ENCODE measurements around the gene VPS51. TPM values are rescaled to one million over a fixed set of nuclear protein-coding genes. Genes with fewer than 3 reads are reported as not detected.

Gene VPS51
- total RNA-seq, 1 experiment from 2014 or later, result 89.5 TPM

GRCh38 chr11:65134240-65134951 is 38.4 kb downstream of the VPS51 start, which contains the start of gene SYVN1:
TSS of gene SYVN1 (minus strand) at chr11:65134519. CDS start at chr11:65133601, 918 bp downstream.
- H3K9me2 ChIP-seq (ENCODE audit: insufficient read depth), result no peaks in the 10 kb centered on the region
- H3K4me2 ChIP-seq (ENCODE audit: low read length), result peak within 1 kb of the TSS; percentile 95
- peak within 1 kb of the TSS; percentile 89 for H3K9ac ChIP-seq (ENCODE audit: low read length)
- no peaks in the 10 kb centered on the region for H3K27me3 ChIP-seq (ENCODE audit: insufficient read depth, low read length)
- DNase-seq (ENCODE audit: low read depth, low spot score) (peak; percentile 75), ATAC-seq (peak; percentile 76)
- peaks cover 14 to 29% of the 10 kb centered on the region in 2 experiments; a peak in 3 of 4 replicates for H3K36me3 ChIP-seq (ENCODE audit: control insufficient read depth in 1 of 2, insufficient read depth in 2 of 2, low read length in 2 of 2)
- RAD21 ChIA-PET (ENCODE audit: low non-redundant PET in 1 of 2, low total read pairs in 2 of 2, uncharacterized antibody in 2 of 2, unreplicated experiment in 2 of 2), result interaction anchor here (0.6 to 1.1 kb wide), 3 partner anchors 12 to 47 kb away, joined by 3 to 4 read pairs (median 3); partner anchors contain the start of genes CAPN1 (in 1 of the 2), FAU (in 1 of the 2) and MRPL49 (in 1 of the 2)
- no TSS peak for BruUV-seq (replicated peaks)
- H3K4me1 ChIP-seq (ENCODE audit: control insufficient read depth in 1 of 2, insufficient read depth in 2 of 2, low read length in 2 of 2), result peaks cover 9 to 28% of the 10 kb centered on the region in 2 experiments; a peak in 3 of 4 replicates
- H3K79me2 ChIP-seq (ENCODE audit: insufficient read depth, low read length), result peaks cover 27% of the 10 kb centered on the region
- no peaks in the 10 kb centered on the region for H4K20me1 ChIP-seq (ENCODE audit: insufficient read depth)
- intact Hi-C loops (cut with micrococcal nuclease), result loop anchor here (2.0 kb wide), 1 partner anchor 46 kb away; the partner anchor contains the start of gene CAPN1
- peak within 1 kb of the TSS; percentile 89 for H3K27ac ChIP-seq (ENCODE audit: low read depth, low read length)
- CTCF ChIA-PET, result interaction anchor here (1.2 to 2.6 kb wide), 6 partner anchors 10 to 46 kb away, joined by 3 to 9 read pairs (median 5); partner anchors contain the start of genes TM7SF2 and ZNHIT2
- peak within 1 kb of the TSS; percentile 81 to 98 for H3K4me3 ChIP-seq (replicated peaks in 1 of 2; ENCODE audit: low read depth in 1 of 2, low read length in 2 of 2)
- POLR2A ChIA-PET, result interaction anchor here (0.6 to 4.1 kb wide), 17 partner anchors 9 to 331 kb away, joined by 3 to 52 read pairs (median 4); partner anchors contain the start of genes CAPN1, FAU, MRPL49 and NEAT1
- no peak within 1 kb of the TSS for H2AFZ ChIP-seq (ENCODE audit: low read depth, low read length, poor library complexity, severe bottlenecking)
- H3K9me3 ChIP-seq (ENCODE audit: control insufficient read depth in 1 of 2, insufficient read depth in 1 of 2, low read depth in 1 of 2, low read length in 2 of 2), result no peaks in the 10 kb centered on the region
- TF ChIP-seq YY1 (IDR thresholded peaks at IDR 0.05; ENCODE audit: extremely low read depth, insufficient replicate concordance, low read depth, low read length) (peak; percentile 41), SIN3A (IDR thresholded peaks at IDR 0.05; ENCODE audit: low read depth) (no peak), SRF (IDR thresholded peaks at IDR 0.05; ENCODE audit: low read depth) (no peak), ZFX (IDR thresholded peaks at IDR 0.05) (peak; percentile 73; the same call in 1 of the 2 replicates), ATF3 (IDR thresholded peaks at IDR 0.05) (no peak), CBX3 (IDR thresholded peaks at IDR 0.05; ENCODE audit: low read depth) (no peak), JUND (IDR thresholded peaks at IDR 0.05) (no peak), ELF1 (IDR thresholded peaks at IDR 0.05; ENCODE audit: borderline replicate concordance, low read depth) (no peak), EZH2 (IDR thresholded peaks at IDR 0.05) (no peak), MAX (IDR thresholded peaks at IDR 0.05) (no peak), REST (IDR thresholded peaks at IDR 0.05; ENCODE audit: low read depth) (no peak), TCF7L2 (IDR thresholded peaks at IDR 0.05; ENCODE audit: borderline replicate concordance, extremely low read depth, insufficient read depth, insufficient read length) (peak; percentile 61), CTCF (IDR thresholded peaks at IDR 0.05 in 2 of 3, conservative IDR thresholded peaks at IDR 0.05 in 1 of 3; ENCODE audit: borderline replicate concordance in 1 of 3, insufficient read depth in 1 of 3, low read depth in 2 of 3, low read length in 2 of 3) (no peak), CEBPB (IDR thresholded peaks at IDR 0.05; ENCODE audit: low read depth) (no peak), POLR2A (IDR thresholded peaks at IDR 0.05; ENCODE audit: borderline replicate concordance, extremely low read depth, insufficient read depth, insufficient read length) (peak; percentile 26), SP1 (IDR thresholded peaks at IDR 0.05; ENCODE audit: low read depth) (no peak), EZH2phosphoT487 (IDR thresholded peaks at IDR 0.05; ENCODE audit: borderline replicate concordance) (no peak), ZBTB33 (IDR thresholded peaks at IDR 0.05; ENCODE audit: extremely low read depth, insufficient replicate concordance, low read length) (peak; percentile 43)

Data from HCT116 (cell line).